Spinal cord (tissue), 10 donors: ENCODE measurements around the gene ZSWIM8. TPM values are rescaled to one million over a fixed set of nuclear protein-coding genes. Genes with fewer than 3 reads are reported as not detected.
A peak's percentile ranks its signal among the peaks of the same experiment; 100 is the strongest.
"Not testable (repeated sequence)": the region's sequence is repeated elsewhere in the genome, so short reads cannot be mapped to it uniquely, and the experiment has no call there.

ENCODE experiments used
- DNase-seq, 6 donors: peaks; one replicate each; pipeline versions ENCODE4 v3.0.0 to v3.0.0-alpha.2; 2013 to 2015; ENCODE audit warnings: low spot score in 6 of 6, low read depth in 4 of 6
- H3K27ac ChIP-seq: one replicate; pipeline ENCODE4 v1.5.1; 2013; ENCODE audit warnings: low read depth, low read length, control low read depth
- H3K27me3 ChIP-seq: one replicate; pipeline ENCODE4 v1.6.1; 2013; ENCODE audit warnings: low read length; ENCODE audit not compliant: control insufficient read depth, insufficient read depth
- H3K36me3 ChIP-seq: one replicate; pipeline ENCODE4 v1.6.1; 2013; ENCODE audit warnings: low read length; ENCODE audit not compliant: control insufficient read depth, insufficient read depth
- H3K4me1 ChIP-seq: one replicate; pipeline ENCODE4 v1.6.1; 2013; ENCODE audit warnings: low read length; ENCODE audit not compliant: control insufficient read depth, insufficient read depth
- H3K4me3 ChIP-seq: one replicate; pipeline ENCODE4 v1.5.1; 2013; ENCODE audit warnings: low read depth, low read length, control low read depth
- H3K9me3 ChIP-seq: one replicate; pipeline ENCODE4 v1.6.1; 2013; ENCODE audit warnings: low read length; ENCODE audit not compliant: control insufficient read depth, insufficient read depth
- WGBS: methylation state at CpG from one replicate; pipeline ENCODE4 v1.1.5; 2013; ENCODE audit warnings: missing lambda C conversion rate; ENCODE audit not compliant: insufficient coverage; 5-methylcytosine and 5-hydroxymethylcytosine counted together
- long read RNA-seq, 4 donors: transcript quantifications; one replicate each; lab custom pipeline, GENCODE V29; 2026
- polyA plus RNA-seq, 2 donors: library from polyadenylated mRNA; unstranded; fragments of 120-200 nt; gene quantifications; one replicate each; pipeline ENCODE4 v1.2.1, GENCODE V29; 2013; ENCODE audit not compliant: insufficient read length in 2 of 2
- total RNA-seq, 2 donors: library from RNA; depleted of rRNA in 1 of 2; stranded (reverse); fragments of 120-200 nt in 1 of 2; fragments of >200 nt in 1 of 2; gene quantifications; one replicate each; pipeline versions ENCODE4 v1.2.3 to v1.2.4, GENCODE V29; 2013 to 2014
- donor health status: healthy.

ZSWIM8 gene, protein sequence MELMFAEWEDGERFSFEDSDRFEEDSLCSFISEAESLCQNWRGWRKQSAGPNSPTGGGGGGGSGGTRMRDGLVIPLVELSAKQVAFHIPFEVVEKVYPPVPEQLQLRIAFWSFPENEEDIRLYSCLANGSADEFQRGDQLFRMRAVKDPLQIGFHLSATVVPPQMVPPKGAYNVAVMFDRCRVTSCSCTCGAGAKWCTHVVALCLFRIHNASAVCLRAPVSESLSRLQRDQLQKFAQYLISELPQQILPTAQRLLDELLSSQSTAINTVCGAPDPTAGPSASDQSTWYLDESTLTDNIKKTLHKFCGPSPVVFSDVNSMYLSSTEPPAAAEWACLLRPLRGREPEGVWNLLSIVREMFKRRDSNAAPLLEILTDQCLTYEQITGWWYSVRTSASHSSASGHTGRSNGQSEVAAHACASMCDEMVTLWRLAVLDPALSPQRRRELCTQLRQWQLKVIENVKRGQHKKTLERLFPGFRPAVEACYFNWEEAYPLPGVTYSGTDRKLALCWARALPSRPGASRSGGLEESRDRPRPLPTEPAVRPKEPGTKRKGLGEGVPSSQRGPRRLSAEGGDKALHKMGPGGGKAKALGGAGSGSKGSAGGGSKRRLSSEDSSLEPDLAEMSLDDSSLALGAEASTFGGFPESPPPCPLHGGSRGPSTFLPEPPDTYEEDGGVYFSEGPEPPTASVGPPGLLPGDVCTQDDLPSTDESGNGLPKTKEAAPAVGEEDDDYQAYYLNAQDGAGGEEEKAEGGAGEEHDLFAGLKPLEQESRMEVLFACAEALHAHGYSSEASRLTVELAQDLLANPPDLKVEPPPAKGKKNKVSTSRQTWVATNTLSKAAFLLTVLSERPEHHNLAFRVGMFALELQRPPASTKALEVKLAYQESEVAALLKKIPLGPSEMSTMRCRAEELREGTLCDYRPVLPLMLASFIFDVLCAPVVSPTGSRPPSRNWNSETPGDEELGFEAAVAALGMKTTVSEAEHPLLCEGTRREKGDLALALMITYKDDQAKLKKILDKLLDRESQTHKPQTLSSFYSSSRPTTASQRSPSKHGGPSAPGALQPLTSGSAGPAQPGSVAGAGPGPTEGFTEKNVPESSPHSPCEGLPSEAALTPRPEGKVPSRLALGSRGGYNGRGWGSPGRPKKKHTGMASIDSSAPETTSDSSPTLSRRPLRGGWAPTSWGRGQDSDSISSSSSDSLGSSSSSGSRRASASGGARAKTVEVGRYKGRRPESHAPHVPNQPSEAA (N-terminal part only)
- total RNA-seq (10 to 100 TPM; 38.8 to 95.9 TPM), polyA plus RNA-seq (100 to 1,000 TPM; 127 to 148 TPM)
- long read RNA-seq, donor 1, transcript ZSWIM8-209 (2 exons, 466 nt), result major isoform, 10 of 110 reads
- long read RNA-seq, donor 1, partial matches to known transcripts, result 57 of 110 reads
- long read RNA-seq, donor 1, other reads (novel, unspliced or antisense), result 39 of 110 reads
- long read RNA-seq, donor 2, partial matches to known transcripts, result 0 of 2 reads
- long read RNA-seq, donor 2, other reads (novel, unspliced or antisense), result 0 of 2 reads
- long read RNA-seq, donor 3, partial matches to known transcripts, result 0 of 6 reads
- long read RNA-seq, donor 3, other reads (novel, unspliced or antisense), result 0 of 6 reads
- long read RNA-seq, donor 4, transcript ZSWIM8-209 (2 exons, 466 nt), result major isoform, 8 of 14 reads
- long read RNA-seq, donor 4, partial matches to known transcripts, result 5 of 14 reads
- long read RNA-seq, donor 4, other reads (novel, unspliced or antisense), result 0 of 14 reads

DNA sequence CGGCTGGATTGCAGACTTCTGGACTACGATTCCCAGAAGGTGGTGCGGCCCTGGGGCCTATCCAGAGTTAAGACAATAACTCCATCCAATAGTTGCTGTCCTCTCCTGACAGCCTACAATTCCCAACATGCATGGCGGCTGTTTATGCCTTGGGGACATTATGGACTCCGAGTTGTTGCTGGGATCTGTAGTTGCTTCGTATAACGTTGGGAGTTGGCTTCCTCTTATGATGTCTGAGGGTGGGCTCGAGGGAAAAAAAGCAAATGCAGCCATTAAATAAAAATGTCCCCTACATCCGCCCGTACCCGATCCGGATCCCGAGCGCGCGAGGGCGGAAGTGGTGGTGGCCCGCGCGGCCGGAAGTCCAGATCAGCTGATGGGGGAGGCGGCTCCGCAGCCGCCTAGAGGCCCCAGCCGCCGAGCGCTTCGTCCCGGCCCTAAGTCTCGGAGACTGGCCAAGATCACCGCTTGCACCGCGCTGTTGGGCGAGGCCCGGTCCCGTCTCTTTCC lies at the start of gene ZSWIM8:
Gene ZSWIM8 (plus strand): TSS at position 396 of the 510 bp plus-strand sequence. CDS start 273 bp downstream, outside the sequence.
- H3K9me3 ChIP-seq, result no peaks in the 10 kb centered on the region
- WGBS, result 0% methylated on average over 30 of the region's 36 CpGs
- DNase-seq, result peak; percentile 93 to 99 (median 96)
- H3K4me1 ChIP-seq, result peaks cover 34% of the 10 kb centered on the region
- H3K27me3 ChIP-seq, result no peaks in the 10 kb centered on the region
- peak within 1 kb of the TSS; percentile 77 for H3K27ac ChIP-seq
- peaks cover 22% of the 10 kb centered on the region for H3K36me3 ChIP-seq
- peak within 1 kb of the TSS; percentile 85 for H3K4me3 ChIP-seq

DNA sequence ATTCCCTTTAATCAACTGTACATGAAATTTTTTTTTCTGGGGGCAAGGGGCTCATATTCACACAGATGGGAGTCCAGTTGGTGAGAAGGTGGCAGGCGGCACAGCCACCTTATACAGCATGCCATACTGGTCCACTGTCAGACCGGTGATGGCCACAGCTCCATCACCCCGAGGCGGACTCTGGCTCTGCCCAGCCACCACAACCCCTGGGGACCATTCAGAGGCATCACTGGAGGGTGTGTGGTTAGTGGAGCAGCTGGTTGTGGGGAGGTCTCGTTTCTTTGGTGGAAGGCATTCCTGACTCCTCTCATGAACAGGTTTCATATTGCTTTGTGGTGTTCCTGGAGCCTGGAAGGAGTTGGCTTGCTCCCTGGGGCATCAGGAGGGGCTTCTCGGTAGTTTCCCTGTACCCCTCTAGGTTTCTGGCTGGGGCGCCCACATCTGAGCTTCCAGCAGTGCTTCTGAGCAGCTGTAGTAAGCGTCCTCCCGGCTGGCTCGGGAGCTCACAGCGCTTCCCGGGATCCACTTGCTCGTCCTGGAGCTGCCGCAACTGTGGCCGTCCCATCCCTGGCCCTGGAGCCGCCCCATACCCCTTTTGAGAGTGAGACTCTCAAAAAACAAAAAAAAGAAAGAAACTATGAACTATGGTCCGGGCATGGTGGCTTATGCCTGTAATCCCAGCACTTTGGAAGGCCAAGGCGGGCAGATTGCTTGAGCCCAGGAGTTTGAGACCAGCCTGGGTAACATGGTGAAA lies 44.7 kb upstream of the ZSWIM8 start:
- not testable (repeated sequence) for H3K4me3 ChIP-seq, H3K27ac ChIP-seq, H3K27me3 ChIP-seq, H3K4me1 ChIP-seq, H3K9me3 ChIP-seq, DNase-seq
- H3K36me3 ChIP-seq, result peaks cover 15% of the 10 kb centered on the region
- 97% methylated on average over 11 of the region's 18 CpGs for WGBS

DNA sequence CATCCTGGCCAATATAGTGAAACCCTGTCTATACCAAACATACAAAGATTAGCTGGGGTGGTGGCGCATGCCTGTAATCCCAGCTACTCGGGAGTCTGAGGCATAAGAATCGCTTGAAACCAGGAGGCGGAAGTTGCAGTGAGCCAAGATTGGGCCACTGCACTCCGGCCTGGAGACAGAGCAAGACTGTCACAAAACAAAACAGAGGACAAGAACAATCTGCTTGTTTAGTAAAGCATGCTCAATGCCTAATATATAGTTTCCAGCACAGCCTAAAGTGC lies 43.0 kb upstream of the ZSWIM8 start:
- peaks cover 9% of the 10 kb centered on the region for H3K4me1 ChIP-seq

DNA sequence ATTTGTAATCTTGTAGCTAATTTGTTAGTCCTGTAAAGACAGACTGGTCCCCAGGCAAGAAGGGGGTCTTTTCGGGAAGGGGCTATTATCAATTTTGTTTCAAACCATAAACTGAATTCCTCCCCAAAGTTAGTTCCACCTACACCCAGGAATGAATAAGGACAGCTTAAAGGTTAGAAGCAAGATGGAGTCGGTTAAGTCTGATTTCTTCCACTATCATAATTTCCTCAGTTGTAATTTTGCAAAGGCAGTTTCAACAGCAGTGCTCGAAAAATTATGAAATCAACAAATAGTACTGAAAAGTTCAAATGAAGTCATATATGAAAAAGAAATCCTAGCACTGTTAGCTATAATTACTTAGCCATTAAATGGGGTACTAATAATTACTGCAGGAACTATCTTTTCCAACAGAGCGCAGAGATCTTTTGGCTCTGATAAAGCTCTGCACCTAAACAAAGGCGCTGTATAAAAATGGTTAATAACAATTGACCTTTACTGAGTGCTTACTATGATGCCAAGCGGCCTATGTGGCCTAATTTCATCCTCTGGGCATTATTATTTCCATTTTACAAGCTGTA lies 42.0 kb upstream of the ZSWIM8 start:
- peaks cover 30% of the 10 kb centered on the region for H3K36me3 ChIP-seq
- DNase-seq, result no peak
- H3K27ac ChIP-seq, result peak overlapping the region; percentile 97
- no peaks in the 10 kb centered on the region for H3K27me3 ChIP-seq
- H3K9me3 ChIP-seq, result no peaks in the 10 kb centered on the region
- WGBS, result 0% methylated on average over 2 of the region's 6 CpGs
- peak overlapping the region; percentile 90 for H3K4me3 ChIP-seq
- H3K4me1 ChIP-seq, result peaks cover 9% of the 10 kb centered on the region

More for the DNA sequence above, 43.0 kb upstream of the ZSWIM8 start:
- H3K27me3 ChIP-seq, result no peaks in the 10 kb centered on the region
- H3K4me3 ChIP-seq, result no peak overlapping the region
- no peak for DNase-seq
- H3K9me3 ChIP-seq, result no peaks in the 10 kb centered on the region
- H3K36me3 ChIP-seq, result peaks cover 22% of the 10 kb centered on the region
- whole genome bisulfite sequencing, result 84% methylated on average over 5 of the region's 5 CpGs
- H3K27ac ChIP-seq, result no peak overlapping the region

DNA sequence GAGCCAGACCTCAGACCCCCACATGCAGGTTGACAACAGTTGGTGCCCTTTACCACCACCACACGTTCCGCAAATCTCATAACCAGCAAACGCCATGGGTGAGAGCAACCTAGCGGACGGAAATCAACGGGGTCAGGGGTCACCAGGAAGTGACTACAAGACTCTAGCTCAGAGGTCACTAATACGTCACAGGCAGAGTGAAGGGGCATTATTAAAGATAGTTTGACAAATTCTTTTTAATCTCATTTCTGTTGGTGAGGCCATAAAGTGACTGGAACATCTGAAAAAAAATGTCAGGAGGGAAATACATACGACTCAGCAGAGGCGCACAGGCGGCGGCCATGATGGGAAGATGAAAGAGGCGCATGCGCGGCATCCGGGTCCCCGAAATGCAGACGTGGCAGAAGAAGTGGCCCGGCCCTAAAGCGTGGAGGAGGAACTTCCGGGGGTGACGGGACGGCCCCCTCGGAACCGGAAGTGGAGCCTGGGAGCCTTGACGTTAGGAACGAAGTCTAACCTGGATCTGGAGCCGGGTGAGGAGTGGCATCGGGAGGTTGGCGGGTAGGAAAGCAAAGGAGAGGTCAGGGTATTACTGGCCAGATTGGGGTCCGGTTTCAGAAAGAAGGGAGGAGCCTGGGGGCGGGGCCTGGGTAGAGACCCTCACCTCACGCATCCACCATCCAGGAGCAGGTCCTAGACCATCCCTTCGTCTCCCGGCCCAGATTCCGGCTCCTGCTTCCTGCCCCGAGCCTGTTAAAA lies 41.3 kb upstream of the ZSWIM8 start, which contains the start of gene SEC24C:
Gene SEC24C (plus strand): TSS at position 468 of the 759 bp plus-strand sequence. CDS start 2,461 bp downstream, outside the sequence.
- 0% methylated on average over 31 of the region's 36 CpGs for WGBS
- no peaks in the 10 kb centered on the region for H3K27me3 ChIP-seq
- H3K9me3 ChIP-seq, result no peaks in the 10 kb centered on the region
- H3K4me1 ChIP-seq, result peaks cover 9% of the 10 kb centered on the region
- DNase-seq, result peak; percentile 95 to 100 (median 97)
- H3K27ac ChIP-seq, result peak within 1 kb of the TSS; percentile 97
- H3K4me3 ChIP-seq, result peak within 1 kb of the TSS; percentile 90
- peaks cover 36% of the 10 kb centered on the region for H3K36me3 ChIP-seq

DNA sequence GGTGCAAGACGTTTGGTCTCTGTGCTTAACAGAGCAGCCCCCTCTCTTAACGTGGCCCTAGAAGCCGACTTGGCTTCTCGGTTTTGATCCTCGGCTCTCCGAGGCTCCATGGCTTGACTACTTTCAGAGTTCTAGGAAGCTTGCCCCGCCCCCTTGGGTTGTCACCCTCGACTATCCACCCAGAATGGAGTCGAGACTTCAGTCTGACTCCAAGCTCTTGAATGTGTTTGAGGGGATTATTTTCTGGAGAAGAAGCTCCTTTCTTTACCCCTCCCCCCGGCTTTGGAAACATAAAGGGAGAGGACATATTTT lies 40.8 kb upstream of the ZSWIM8 start:
- DNase-seq, result peak in 1 of 6 donors; percentile 15
- H3K9me3 ChIP-seq, result no peaks in the 10 kb centered on the region
- WGBS, result 0% methylated on average over 7 of the region's 10 CpGs
- H3K4me1 ChIP-seq, result peaks cover 9% of the 10 kb centered on the region
- H3K4me3 ChIP-seq, result peak overlapping the region; percentile 90
- no peaks in the 10 kb centered on the region for H3K27me3 ChIP-seq
- H3K27ac ChIP-seq, result peak overlapping the region; percentile 97
- peaks cover 37% of the 10 kb centered on the region for H3K36me3 ChIP-seq

DNA sequence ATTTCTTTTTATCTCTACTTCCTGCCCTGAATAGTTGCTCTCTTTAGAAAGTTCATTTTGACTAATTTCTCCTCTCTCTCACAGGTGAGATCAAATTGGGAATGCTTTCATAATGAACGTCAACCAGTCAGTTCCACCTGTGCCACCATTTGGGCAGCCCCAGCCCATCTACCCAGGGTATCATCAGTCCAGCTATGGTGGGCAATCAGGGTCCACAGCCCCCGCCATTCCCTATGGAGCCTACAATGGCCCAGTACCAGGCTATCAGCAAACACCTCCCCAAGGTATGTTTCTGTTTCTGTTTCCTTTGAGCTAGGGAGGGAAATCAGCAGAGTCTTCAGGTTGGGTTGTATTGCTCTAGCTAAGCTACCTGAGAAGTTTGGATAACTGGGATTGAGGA lies 38.7 kb upstream of the ZSWIM8 start:
- H3K36me3 ChIP-seq, result peaks cover 37% of the 10 kb centered on the region
- H3K4me1 ChIP-seq, result peaks cover 9% of the 10 kb centered on the region
- no peaks in the 10 kb centered on the region for H3K27me3 ChIP-seq
- no peak overlapping the region for H3K4me3 ChIP-seq
- H3K27ac ChIP-seq, result no peak overlapping the region
- 100% methylated on average over 1 of the region's 2 CpGs for WGBS
- H3K9me3 ChIP-seq, result no peaks in the 10 kb centered on the region
- DNase-seq, result no peak
